ENCODE measurements around the gene MOCOS. TPM values are rescaled to one million over a fixed set of nuclear protein-coding genes. Genes with fewer than 3 reads are reported as not detected.
A peak's percentile ranks its signal among the peaks of the same experiment; 100 is the strongest.

MOCOS gene
- total RNA-seq, 1 experiment from 2014 or later, result 5.1 TPM

DNA sequence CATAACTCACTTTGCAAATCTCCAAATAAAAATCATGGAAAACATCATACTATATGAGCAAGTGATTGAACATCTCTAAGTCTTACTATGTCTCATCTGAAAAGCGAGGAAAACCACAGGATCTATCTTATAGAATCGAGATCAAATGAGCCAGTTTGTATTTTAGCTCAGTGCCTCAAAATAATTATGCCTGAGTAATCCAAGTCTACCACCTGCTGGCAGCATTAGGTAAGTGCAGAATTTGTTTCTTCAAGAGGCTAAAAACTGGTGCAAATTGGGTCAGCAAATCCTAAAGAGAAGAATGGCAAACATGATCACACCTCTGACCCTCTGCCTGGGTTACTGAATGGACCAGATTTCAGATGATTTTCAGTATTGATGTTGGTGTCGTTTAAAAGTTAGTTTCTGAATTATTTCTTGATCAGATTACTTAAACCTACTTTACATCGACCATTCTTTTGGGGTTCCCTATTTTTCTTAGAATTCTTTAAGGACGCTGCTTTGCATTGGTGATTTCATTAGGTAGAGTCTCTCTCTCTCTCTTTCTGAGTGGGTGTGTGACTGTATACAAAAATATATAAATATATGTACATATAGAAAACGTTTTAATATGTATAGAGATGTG is 97.5 kb downstream of the MOCOS start:
- H2AFZ ChIP-seq (ENCODE audit: low read length), result no peak overlapping the region
- no peaks in the 10 kb centered on the region for H3K36me3 ChIP-seq (ENCODE audit: low read depth, low read length)
- ChIA-PET CTCF (interaction anchor here (1.0 kb wide), 1 partner anchor 189 kb away, joined by 14 read pairs; no protein-coding TSS in a partner anchor), POLR2A (ENCODE audit: unreplicated experiment) (interaction anchor here (0.5 to 0.7 kb wide), 3 partner anchors 87 to 482 kb away, joined by 3 to 6 read pairs (median 4); no protein-coding TSS in a partner anchor)
- H3K27ac ChIP-seq (ENCODE audit: low read length), result no peak overlapping the region
- intact Hi-C loops (cut with micrococcal nuclease), result loop anchor here (1.0 to 10.0 kb wide), 4 partner anchors 110 to 527 kb away; no protein-coding TSS in a partner anchor
- H3K9me2 ChIP-seq (replicated peaks; ENCODE audit: low read length), result no peaks in the 10 kb centered on the region
- ATAC-seq (peak; percentile 27; the same call in 1 of the 2 replicates), DNase-seq (peak; percentile 55)
- no peak overlapping the region for H3K4me3 ChIP-seq (ENCODE audit: low read length)
- H3K4me2 ChIP-seq (ENCODE audit: low read length), result peak overlapping the region; percentile 40; the same call in 1 of the 2 replicates
- no TSS peak for BruUV-seq (replicated peaks)
- no peak for TF ChIP-seq EZH2phosphoT487 (IDR thresholded peaks at IDR 0.05; ENCODE audit: borderline replicate concordance, low read length)
- no peak for TF ChIP-seq EZH2 (IDR thresholded peaks at IDR 0.05; ENCODE audit: low read length, unreplicated experiment)
- TF ChIP-seq, protein P1, sequence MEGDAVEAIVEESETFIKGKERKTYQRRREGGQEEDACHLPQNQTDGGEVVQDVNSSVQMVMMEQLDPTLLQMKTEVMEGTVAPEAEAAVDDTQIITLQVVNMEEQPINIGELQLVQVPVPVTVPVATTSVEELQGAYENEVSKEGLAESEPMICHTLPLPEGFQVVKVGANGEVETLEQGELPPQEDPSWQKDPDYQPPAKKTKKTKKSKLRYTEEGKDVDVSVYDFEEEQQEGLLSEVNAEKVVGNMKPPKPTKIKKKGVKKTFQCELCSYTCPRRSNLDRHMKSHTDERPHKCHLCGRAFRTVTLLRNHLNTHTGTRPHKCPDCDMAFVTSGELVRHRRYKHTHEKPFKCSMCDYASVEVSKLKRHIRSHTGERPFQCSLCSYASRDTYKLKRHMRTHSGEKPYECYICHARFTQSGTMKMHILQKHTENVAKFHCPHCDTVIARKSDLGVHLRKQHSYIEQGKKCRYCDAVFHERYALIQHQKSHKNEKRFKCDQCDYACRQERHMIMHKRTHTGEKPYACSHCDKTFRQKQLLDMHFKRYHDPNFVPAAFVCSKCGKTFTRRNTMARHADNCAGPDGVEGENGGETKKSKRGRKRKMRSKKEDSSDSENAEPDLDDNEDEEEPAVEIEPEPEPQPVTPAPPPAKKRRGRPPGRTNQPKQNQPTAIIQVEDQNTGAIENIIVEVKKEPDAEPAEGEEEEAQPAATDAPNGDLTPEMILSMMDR (conservative IDR thresholded peaks at IDR 0.05; ENCODE audit: low read depth, low read length), result peak; percentile 74
- no peaks in the 10 kb centered on the region for H4K20me1 ChIP-seq (ENCODE audit: low read length)
- H3K9ac ChIP-seq (ENCODE audit: low read length), result no peak overlapping the region
- no peaks in the 10 kb centered on the region for H3F3A ChIP-seq (ENCODE audit: low read length, unreplicated experiment)
- H3K79me2 ChIP-seq (ENCODE audit: low read length), result no peaks in the 10 kb centered on the region
- no peaks in the 10 kb centered on the region for H3K27me3 ChIP-seq (ENCODE audit: low read length)
- no peaks in the 10 kb centered on the region for H3K4me1 ChIP-seq (ENCODE audit: insufficient read depth, low read length)
- H3K9me3 ChIP-seq (ENCODE audit: low read length), result no peaks in the 10 kb centered on the region

GRCh38 chr18:36287653-36288052 is 100.4 kb downstream of the MOCOS start:
- H3K9me2 ChIP-seq (replicated peaks; ENCODE audit: low read length), result no peaks in the 10 kb centered on the region
- H3K4me1 ChIP-seq (ENCODE audit: insufficient read depth, low read length), result no peaks in the 10 kb centered on the region
- DNase-seq (no peak), ATAC-seq (no peak)
- no peak overlapping the region for H3K4me3 ChIP-seq (ENCODE audit: low read length)
- no peak overlapping the region for H3K4me2 ChIP-seq (ENCODE audit: low read length)
- intact Hi-C loops (cut with micrococcal nuclease), result loop anchor here (10.0 kb wide), 1 partner anchor 113 kb away; no protein-coding TSS in a partner anchor
- H3K9ac ChIP-seq (ENCODE audit: low read length), result no peak overlapping the region
- BruUV-seq (replicated peaks), result no TSS peak
- no peaks in the 10 kb centered on the region for H3F3A ChIP-seq (ENCODE audit: low read length, unreplicated experiment)
- no peak overlapping the region for H3K27ac ChIP-seq (ENCODE audit: low read length)
- ChIA-PET CTCF (no interaction called here), POLR2A (ENCODE audit: unreplicated experiment) (no interaction called here)
- no peaks in the 10 kb centered on the region for H3K36me3 ChIP-seq (ENCODE audit: low read depth, low read length)
- TF ChIP-seq EZH2 (IDR thresholded peaks at IDR 0.05; ENCODE audit: low read length, unreplicated experiment), result no peak
- no peak for TF ChIP-seq EZH2phosphoT487 (IDR thresholded peaks at IDR 0.05; ENCODE audit: borderline replicate concordance, low read length)
- TF ChIP-seq, protein P1 (conservative IDR thresholded peaks at IDR 0.05; ENCODE audit: low read depth, low read length), result no peak
- H2AFZ ChIP-seq (ENCODE audit: low read length), result no peak overlapping the region
- H3K79me2 ChIP-seq (ENCODE audit: low read length), result no peaks in the 10 kb centered on the region
- H3K27me3 ChIP-seq (ENCODE audit: low read length), result no peaks in the 10 kb centered on the region
- H4K20me1 ChIP-seq (ENCODE audit: low read length), result no peaks in the 10 kb centered on the region
- no peaks in the 10 kb centered on the region for H3K9me3 ChIP-seq (ENCODE audit: low read length)

- no TSS peak for BruUV-seq (replicated peaks)
- ATAC-seq (no peak), DNase-seq (no peak)
- POLR2A ChIA-PET (ENCODE audit: unreplicated experiment), result no interaction called here
- Histone ChIP-seq H3K4me1 (ENCODE audit: insufficient read depth, low read length) (no peaks in the 10 kb centered on the region), H3K27ac (ENCODE audit: low read length) (no peak overlapping the region), H3K9me2 (replicated peaks; ENCODE audit: low read length) (no peaks in the 10 kb centered on the region), H3K36me3 (ENCODE audit: low read depth, low read length) (no peaks in the 10 kb centered on the region), H3K9ac (ENCODE audit: low read length) (no peak overlapping the region), H3K4me2 (ENCODE audit: low read length) (no peak overlapping the region), H3K27me3 (ENCODE audit: low read length) (no peaks in the 10 kb centered on the region), H3K79me2 (ENCODE audit: low read length) (no peaks in the 10 kb centered on the region), H3K4me3 (ENCODE audit: low read length) (no peak overlapping the region), H4K20me1 (ENCODE audit: low read length) (no peaks in the 10 kb centered on the region), H2AFZ (ENCODE audit: low read length) (no peak overlapping the region), H3F3A (ENCODE audit: low read length, unreplicated experiment) (no peaks in the 10 kb centered on the region), H3K9me3 (ENCODE audit: low read length) (no peaks in the 10 kb centered on the region)
- TF ChIP-seq EZH2phosphoT487 (IDR thresholded peaks at IDR 0.05; ENCODE audit: borderline replicate concordance, low read length) (no peak), EZH2 (IDR thresholded peaks at IDR 0.05; ENCODE audit: low read length, unreplicated experiment) (no peak)
- CTCF ChIA-PET, result no interaction called here
- intact Hi-C loops (cut with micrococcal nuclease), result loop anchor here (10.0 kb wide), 1 partner anchor 114 kb away; no protein-coding TSS in a partner anchor
Measured at GRCh38 chr18:36288689-36289088, 101.4 kb downstream of the MOCOS start.
